Stimulated activated CD8-positive, alpha-beta memory T cell treated with anti-CD3 and anti-CD28 coated beads, Interleukin-2, amount 100 ng/mL, for 1 hour (primary cell): ENCODE measurements around the gene MAN1A2.
A peak's percentile ranks its signal among the peaks of the same experiment; 100 is the strongest.
"Not testable (repeated sequence)": the region's sequence is repeated elsewhere in the genome, so short reads cannot be mapped to it uniquely, and the experiment has no call there.

Experiments used
- DNase-seq, 2 donors: peaks; one replicate each; pipeline ENCODE4 v3.0.0-alpha.2; 2020; ENCODE audit warnings: low read depth in 2 of 2

Gene MAN1A2

DNA sequence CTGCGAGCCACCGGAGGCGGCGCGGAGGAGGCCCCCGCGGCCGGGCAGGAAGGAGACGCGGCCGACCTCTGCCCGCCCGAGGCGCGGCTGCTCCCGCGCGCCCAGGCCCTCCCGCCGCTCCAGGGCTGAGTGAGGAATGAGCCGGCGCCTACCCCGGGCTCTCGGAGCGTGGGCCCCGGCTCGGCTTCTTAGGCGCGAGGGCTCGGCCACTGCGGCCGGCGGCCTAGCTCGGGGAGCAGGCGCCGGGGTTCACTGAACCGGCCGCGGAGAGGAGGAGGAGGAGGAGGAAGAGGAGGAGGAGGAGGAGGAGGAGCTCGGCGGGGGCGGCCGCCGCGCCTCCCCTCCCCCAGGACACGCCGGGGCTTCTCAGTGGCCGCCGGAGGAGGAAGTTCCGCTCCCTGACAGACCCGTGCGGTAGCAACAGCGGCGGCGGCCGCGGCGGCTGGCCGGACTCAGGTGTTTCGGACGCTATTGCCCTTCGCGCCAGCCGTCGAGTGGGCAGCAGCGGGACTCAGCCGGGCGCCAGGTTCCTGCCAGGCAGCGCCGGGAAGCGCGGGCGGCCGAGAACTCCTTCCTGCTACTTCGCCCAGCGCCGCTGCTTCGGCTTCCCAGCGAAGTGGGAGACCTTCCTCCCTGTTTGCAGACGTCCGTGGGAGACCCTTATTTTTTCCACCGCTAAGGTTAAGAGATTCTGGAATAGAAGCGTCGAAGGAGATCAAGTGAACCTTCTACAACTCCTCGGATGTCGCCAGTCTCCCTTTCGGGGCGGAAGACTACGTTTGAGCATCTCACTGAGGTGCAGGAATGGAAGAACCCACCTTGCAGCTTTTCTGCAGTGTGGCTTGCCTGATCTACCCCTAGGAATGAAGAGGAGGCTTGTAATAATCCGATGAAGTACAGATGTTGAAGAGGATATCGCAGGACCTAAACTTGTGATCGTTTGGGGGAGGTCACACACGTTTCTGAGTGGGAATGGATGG, at the start of gene MAN1A2:
TSS of gene MAN1A2 (plus strand) at position 404 of the 980 bp plus-strand sequence. CDS start 735 bp downstream, outside the sequence.
- peak; percentile 52 to 63 for DNase-seq

DNA sequence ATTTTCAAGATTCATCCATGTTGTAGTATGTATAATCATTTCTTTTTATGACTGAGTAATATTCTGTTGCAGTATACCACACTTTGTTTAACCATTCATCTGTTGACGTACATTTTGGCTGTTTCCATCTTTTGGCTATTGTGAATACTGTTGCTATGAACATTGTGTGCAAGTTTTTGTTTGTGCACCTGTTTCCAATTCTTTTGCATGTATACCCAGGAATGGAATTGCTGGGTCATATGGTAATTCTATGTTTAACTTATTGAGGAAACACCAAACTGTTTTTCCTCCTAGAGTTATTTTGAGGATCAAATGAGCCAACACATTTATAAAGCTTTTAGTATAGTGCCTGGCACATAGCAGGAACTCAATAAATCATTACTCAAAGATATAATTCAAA, 49.2 kb upstream of the MAN1A2 start:
- no peak for DNase-seq

DNA sequence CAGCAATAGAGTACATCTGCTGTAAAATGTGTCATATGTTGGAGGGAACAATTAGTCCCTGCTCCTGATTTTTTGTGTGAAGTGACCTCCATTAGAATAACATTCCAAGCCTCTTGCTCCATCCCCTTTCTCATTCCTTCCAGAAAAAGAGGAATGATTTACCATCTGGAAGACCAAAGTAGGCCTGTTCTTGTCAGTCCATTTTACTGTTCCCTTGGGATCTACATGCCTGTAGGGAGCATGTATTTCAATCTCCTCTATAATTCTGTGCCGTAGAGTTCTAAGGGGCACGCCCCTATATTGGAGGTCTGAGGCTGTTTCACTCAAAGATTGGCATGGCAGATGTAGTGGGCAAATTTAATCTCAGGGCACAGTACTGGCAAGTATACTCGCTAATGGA, 48.8 kb upstream of the MAN1A2 start:
- no peak for DNase-seq

DNA sequence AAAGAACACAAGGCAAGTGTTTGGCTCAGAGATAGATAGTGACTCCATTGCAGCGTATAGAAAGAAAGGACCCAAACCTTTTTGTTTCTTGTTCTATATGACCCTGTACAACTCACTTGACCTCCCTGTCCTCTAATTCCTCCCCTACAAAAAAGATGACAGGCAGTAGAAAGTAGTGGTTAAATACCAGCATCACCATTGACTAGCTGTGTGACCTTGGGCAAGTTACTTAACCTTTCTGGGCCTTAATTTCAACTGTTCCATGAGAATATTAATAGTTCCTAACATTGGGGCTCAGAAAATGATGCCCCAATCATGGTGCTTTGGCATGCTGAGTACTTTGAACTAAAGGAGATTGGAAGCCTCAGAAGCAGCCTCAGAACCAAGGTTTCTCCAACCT, 46.7 kb upstream of the MAN1A2 start:
- DNase-seq: no peak

DNA sequence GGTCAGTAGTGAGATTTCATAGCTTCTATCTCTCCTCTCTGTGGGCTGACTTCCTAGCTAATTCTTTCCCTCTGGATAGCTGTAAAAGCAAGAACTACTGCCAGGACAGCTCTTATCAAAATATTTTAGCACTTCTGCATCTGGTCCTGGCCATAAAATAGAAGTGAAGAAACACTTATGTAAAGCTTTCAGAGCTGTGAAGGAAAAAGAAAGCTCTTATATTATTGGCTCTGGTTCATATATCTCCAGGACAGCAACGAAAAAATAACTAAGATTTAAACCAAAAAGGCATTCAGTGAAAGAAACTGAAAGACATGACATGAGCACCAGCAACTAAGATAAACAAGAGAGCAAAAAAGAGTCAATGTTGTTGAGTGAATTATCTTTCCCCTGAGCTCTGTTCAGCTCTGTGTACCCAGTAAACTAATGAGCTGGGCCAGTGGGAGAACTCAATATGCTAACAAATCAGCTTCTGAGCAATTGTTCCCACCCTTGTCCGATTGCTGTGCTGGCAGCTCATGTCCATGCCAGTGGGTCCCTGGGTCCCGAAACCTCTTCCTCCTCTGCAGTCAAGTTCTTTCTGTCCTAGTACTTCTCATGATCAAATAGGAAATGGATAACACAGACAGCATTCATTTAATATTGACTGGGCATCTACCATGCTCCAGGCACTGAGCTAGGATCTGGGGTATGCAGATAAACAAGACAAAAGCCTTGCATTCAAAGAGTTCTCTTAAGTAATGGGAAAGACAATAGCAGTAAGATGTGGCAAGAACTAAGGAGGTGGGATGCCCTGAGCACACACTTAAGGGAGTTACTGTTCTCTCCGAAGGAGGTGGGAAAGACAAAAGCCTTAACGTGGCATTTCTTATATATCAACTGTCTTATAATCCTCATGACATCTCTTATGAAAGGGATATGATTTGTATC, 45.3 kb upstream of the MAN1A2 start:
- no peak for DNase-seq

- DNase-seq: no peak
These were observed 42.9 kb upstream of the MAN1A2 start for GRCh38 chr1:117324357-117324756.

- DNase-seq: not testable (repeated sequence)
These were observed 41.2 kb upstream of the MAN1A2 start for GRCh38 chr1:117326035-117326434.

GRCh38 chr1:117327011-117327410, 40.2 kb upstream of the MAN1A2 start:
- no peak for DNase-seq

GRCh38 chr1:117335376-117336086, 31.7 kb upstream of the MAN1A2 start:
- no peak for DNase-seq

DNA sequence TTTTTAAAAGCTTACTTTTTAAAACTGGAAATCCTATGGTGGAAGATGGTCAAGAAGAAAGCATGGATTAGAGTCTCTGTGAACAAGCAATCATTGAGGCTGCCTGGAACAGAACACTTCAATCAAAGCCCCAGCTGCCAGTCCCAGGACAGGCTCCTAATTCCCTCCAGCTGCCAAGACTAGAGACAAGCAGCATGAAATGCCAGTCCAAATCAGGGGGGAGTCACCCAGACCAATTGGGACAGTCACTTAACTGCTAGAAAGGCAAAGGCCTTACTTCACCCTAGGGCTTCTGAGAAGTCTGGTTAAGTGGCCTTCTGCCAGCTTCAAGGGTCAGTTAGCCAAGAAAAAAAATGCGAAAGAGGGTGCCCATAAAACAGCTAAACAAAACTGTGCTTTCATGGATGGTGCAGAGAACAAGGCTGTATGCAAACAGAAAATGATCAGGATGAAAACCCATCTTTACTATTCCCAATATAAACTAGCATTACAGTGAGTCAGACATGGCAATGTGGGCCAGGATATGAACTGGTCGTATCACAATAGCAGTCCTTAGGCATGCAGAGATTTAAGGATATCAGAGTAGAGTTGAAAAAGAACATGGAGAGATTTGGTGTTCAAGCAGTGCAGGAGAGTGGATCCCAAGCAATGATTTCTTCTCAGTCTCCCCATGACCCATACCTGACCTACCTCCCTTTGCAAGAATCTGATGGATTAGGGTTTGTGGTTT, 31.0 kb upstream of the MAN1A2 start:
- no peak for DNase-seq

GRCh38 chr1:117339866-117340700, 27.2 kb upstream of the MAN1A2 start:
- DNase-seq: no peak

DNA sequence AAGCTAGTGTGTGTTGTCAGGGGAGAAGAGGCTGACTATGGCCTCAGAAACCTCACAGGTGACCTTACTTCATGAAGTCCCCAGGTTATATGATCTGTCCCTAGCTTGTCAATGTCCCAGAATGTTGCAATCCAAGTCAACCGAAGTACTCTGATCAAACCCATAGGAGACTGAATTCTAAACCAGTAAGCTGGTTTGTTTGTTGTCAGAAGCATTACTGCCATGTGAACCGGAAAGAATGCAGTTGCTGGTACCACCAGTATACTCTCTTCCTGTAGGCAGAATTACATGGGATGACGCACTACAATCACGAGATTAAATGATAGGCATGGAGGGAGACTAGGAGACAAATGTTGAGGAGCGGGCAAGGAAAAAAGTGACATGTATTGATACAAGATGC, 26.1 kb upstream of the MAN1A2 start:
- no peak for DNase-seq

GRCh38 chr1:117342397-117342796, 24.9 kb upstream of the MAN1A2 start:
- DNase-seq: no peak

- DNase-seq: no peak
These were observed 20.9 kb upstream of the MAN1A2 start for GRCh38 chr1:117346206-117346928.

GRCh38 chr1:117347907-117348306, 19.3 kb upstream of the MAN1A2 start:
- DNase-seq: no peak

- DNase-seq: not testable (repeated sequence)
These were observed 14.6 kb upstream of the MAN1A2 start for GRCh38 chr1:117352695-117353094.

- DNase-seq: not testable (repeated sequence)
These were observed 9.2 kb upstream of the MAN1A2 start for GRCh38 chr1:117357833-117358603.

GRCh38 chr1:117358604-117358887, 8.7 kb upstream of the MAN1A2 start:
- DNase-seq: not testable (repeated sequence)
